Spleen (tissue), 11 donors: ENCODE data around the gene LRRC4B. TPM values are rescaled to one million over a fixed set of nuclear protein-coding genes. Genes with fewer than 3 reads are reported as not detected.

Experiments
- DNase-seq: peaks from one replicate; pipeline ENCODE4 v3.0.0-alpha.2; 2020
- H3K27ac ChIP-seq, 8 donors: fragments of 200-600 bp; sonication (generic) in 7 of 8; 1 replicate in 4 of 8; 2 replicates in 4 of 8; pipeline versions ENCODE4 v1.5.0 to v1.8.0; 2016 to 2021; ENCODE audit warnings: inconsistent platforms in 4 of 8, mild to moderate bottlenecking in 4 of 8, moderate library complexity in 1 of 8
- H3K27me3 ChIP-seq, 7 donors: fragments of 200-600 bp; sonication (generic) in 6 of 7; replicated peaks in 1 of 7; 1 replicate in 4 of 7; 2 replicates in 3 of 7; pipeline versions ENCODE4 v1.5.0 to v1.8.0; 2016 to 2021; ENCODE audit warnings: inconsistent platforms in 3 of 7, mild to moderate bottlenecking in 1 of 7
- H3K36me3 ChIP-seq, 6 donors: fragments of 200-600 bp; sonication (generic) in 5 of 6; 1 replicate in 4 of 6; 2 replicates in 2 of 6; pipeline versions ENCODE4 v1.5.0 to v1.8.0; 2016 to 2021; ENCODE audit warnings: inconsistent platforms in 2 of 6
- H3K4me1 ChIP-seq, 6 donors: fragments of 200-600 bp; sonication (generic) in 5 of 6; 1 replicate in 3 of 6; 2 replicates in 3 of 6; pipeline versions ENCODE4 v1.5.0 to v1.8.0; 2016 to 2021; ENCODE audit warnings: inconsistent platforms in 3 of 6
- H3K4me3 ChIP-seq, 8 donors: fragments of 200-600 bp; sonication (generic) in 7 of 8; 1 replicate in 4 of 8; 2 replicates in 4 of 8; pipeline versions ENCODE4 v1.5.0 to v1.8.0; 2016 to 2021; ENCODE audit warnings: inconsistent platforms in 4 of 8, mild to moderate bottlenecking in 4 of 8, moderate library complexity in 2 of 8
- H3K9me3 ChIP-seq, 8 donors: fragments of 200-600 bp; sonication (generic) in 7 of 8; 1 replicate in 4 of 8; 2 replicates in 4 of 8; pipeline versions ENCODE4 v1.5.0 to v1.8.0; 2016 to 2021; ENCODE audit warnings: inconsistent platforms in 4 of 8
- CTCF ChIP-seq, 11 experiments: fragments of 200-600 bp in 7 of 11; fragments of 450-650 bp in 4 of 11; sonication (generic) in 4 of 11; IDR thresholded peaks in 8 of 11; conservative IDR thresholded peaks in 3 of 11; 1 replicate in 7 of 11; 2 replicates in 4 of 11; pipeline versions ENCODE4 v1.4.0 to v1.8.0; 2016 to 2021; ENCODE audit warnings: antibody characterized with exemption in 11 of 11, inconsistent platforms in 4 of 11, mild to moderate bottlenecking in 1 of 11
- POLR2A ChIP-seq, 3 donors: fragments of 450-650 bp; IDR thresholded peaks; one replicate each; pipeline ENCODE4 v1.5.1; 2017; ENCODE audit warnings: antibody characterized with exemption in 3 of 3, mild to moderate bottlenecking in 1 of 3
- POLR2AphosphoS5 ChIP-seq, 3 donors: sonication (generic); formaldehyde crosslinking; IDR thresholded peaks; one replicate each; pipeline ENCODE4 v1.5.1; 2017; ENCODE audit warnings: antibody characterized with exemption in 3 of 3
- WGBS, 5 donors: extraction: QIAGEN DNeasy Blood & Tissue Kit in 3 of 5; methylation state at CpG; one replicate each; pipeline versions ENCODE4 v1.1.5 to v1.1.7; 2013 to 2018; 5-methylcytosine and 5-hydroxymethylcytosine counted together
- intact Hi-C: fragments of 100-400 bp; cut with DNase I; formaldehyde crosslinking; loops from one replicate; pipeline ENCODE4 v1.15.0; 2023; ENCODE audit warnings: low total_unique reads
- polyA plus RNA-seq, 3 donors: library from polyadenylated mRNA; stranded (reverse); fragments of 200-250 nt; gene quantifications; one replicate each; pipeline ENCODE4 v1.2.1, GENCODE V29; 2013
- total RNA-seq, 7 donors: library from RNA; depleted of rRNA in 3 of 7; stranded (reverse); fragments of >200 nt in 3 of 7; fragmentation: NEBNext Ultra II Directional in 4 of 7; extraction: Animal tissue kit (Norgen Biotek cat#: 25700) in 4 of 7; gene quantifications; one replicate each; pipeline versions ENCODE4 v1.1.0 to v1.2.1, GENCODE V29; 2016 to 2021
- donor health status: healthy with polysubstance abuse.
- donor health status: DM: no; HTN: no; CAD: no; lungs with moderate emphysema.
- donor health status: DM: no; HTN: no; CAD: no.
- donor health status: Bipolar disorder and iron deficiency.
- donor health status: healthy.
- donor health status: DM: no; HTN: no; CAD: no.
- donor health status: DM: yes; HTN: yes; CAD: no.

LRRC4B gene
- total and polyA plus RNA-seq, 10 donors: 0.20 to 2.3 (median 0.97) TPM

GRCh38 chr19:50573741-50574461 lies 5.7 kb upstream of the LRRC4B start:
- TF ChIP-seq CTCF (IDR thresholded peaks at IDR 0.05 in 8 of 11, conservative IDR thresholded peaks at IDR 0.05 in 3 of 11): no peak
- Histone ChIP-seq H3K4me3 (no peak overlapping the region), H3K4me1 (no peaks in the 10 kb centered on the region), H3K36me3 (no peaks in the 10 kb centered on the region), H3K27me3 (peaks cover 0 to 33% (median 5%) of the 10 kb centered on the region in 7 donors), H3K27ac (no peak overlapping the region), H3K9me3 (no peaks in the 10 kb centered on the region)
- DNase-seq: no peak
- 78 to 86% (median 82%) methylated on average over 13 of the region's 13 CpGs for WGBS, 5 donors
- intact Hi-C loops: no loop called here

- DNase-seq: no peak
- no peaks in the 10 kb centered on the region for H3K9me3 ChIP-seq
- WGBS, 5 donors: 71 to 86% (median 81%) methylated on average over 11 of the region's 11 CpGs
- peaks cover 2 to 62% (median 30%) of the 10 kb centered on the region in 7 donors for H3K27me3 ChIP-seq
- no peak overlapping the region for H3K27ac ChIP-seq
- peaks cover 0 to 20% (median 11%) of the 10 kb centered on the region in 6 donors for H3K4me1 ChIP-seq
- intact Hi-C loops: no loop called here
- no peaks in the 10 kb centered on the region for H3K36me3 ChIP-seq
- no peak for TF ChIP-seq POLR2A (IDR thresholded peaks at IDR 0.05)
- no peak for TF ChIP-seq CTCF (IDR thresholded peaks at IDR 0.05 in 8 of 11, conservative IDR thresholded peaks at IDR 0.05 in 3 of 11)
- no peak for TF ChIP-seq POLR2AphosphoS5 (IDR thresholded peaks at IDR 0.05)
- H3K4me3 ChIP-seq: no peak overlapping the region
Measured at GRCh38 chr19:50570997-50571396, 2.8 kb upstream of the LRRC4B start.

GRCh38 chr19:50569938-50570540 lies 1.8 kb upstream of the LRRC4B start:
- 80 to 91% (median 82%) methylated on average over 15 to 19 of the region's 19 CpGs for WGBS, 5 donors
- H3K27ac ChIP-seq: no peak overlapping the region
- H3K27me3 ChIP-seq: peaks cover 2 to 72% (median 39%) of the 10 kb centered on the region in 7 donors
- TF ChIP-seq POLR2A (IDR thresholded peaks at IDR 0.05): no peak
- no peak for TF ChIP-seq CTCF (IDR thresholded peaks at IDR 0.05 in 8 of 11, conservative IDR thresholded peaks at IDR 0.05 in 3 of 11)
- no peak for TF ChIP-seq POLR2AphosphoS5 (IDR thresholded peaks at IDR 0.05)
- DNase-seq: no peak
- peaks cover 0 to 24% (median 14%) of the 10 kb centered on the region in 6 donors for H3K4me1 ChIP-seq
- H3K36me3 ChIP-seq: no peaks in the 10 kb centered on the region
- H3K4me3 ChIP-seq: no peak overlapping the region
- intact Hi-C loops: no loop called here
- H3K9me3 ChIP-seq: no peaks in the 10 kb centered on the region
